ENCODE measurements around the gene INHBE.

DNA sequence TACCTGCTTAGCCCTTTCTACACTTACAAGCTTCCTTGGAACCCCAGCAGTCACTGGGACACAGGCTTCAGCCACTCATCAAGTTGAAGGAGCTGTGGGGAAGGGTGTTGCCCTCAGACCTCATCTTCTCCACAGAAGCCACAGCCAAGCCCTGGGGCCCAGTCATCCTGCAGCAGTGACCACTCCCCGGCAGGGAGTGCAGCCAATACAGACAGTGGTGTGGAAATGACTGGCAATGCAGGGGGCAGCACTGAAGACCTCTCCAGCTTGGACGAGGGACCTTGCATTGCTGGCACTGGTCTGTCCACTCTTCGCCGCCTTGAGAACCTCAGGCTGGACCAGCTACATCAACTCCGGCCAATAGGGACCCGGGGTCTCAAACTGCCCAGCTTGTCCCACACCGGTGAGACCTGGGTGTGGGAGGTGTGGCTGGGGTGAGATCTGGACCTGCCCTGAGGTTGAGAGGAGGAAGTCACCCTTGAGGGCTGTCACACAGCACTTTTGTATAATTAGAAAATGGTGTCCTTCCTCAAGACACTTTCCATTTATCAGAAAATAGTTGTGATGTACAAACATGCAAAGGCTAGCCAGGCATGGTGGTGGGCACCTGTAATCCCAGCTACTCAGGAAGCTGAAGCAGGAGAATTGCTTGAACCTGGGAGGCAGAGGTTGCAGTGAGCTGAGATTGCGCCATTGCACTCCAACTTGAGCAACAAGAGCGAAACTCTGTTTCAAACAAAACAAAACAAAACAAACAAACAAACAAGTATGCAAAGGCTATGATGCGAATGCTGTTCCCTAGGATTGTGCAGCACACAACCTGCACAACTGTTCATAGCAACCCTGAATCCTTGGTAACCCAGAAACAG lies 14.4 kb downstream of the INHBE start:
- TF ChIP-seq POLR2AphosphoS5 (IDR thresholded peaks at IDR 0.05; ENCODE audit: low read depth, low read length) (no peak), SIN3A (IDR thresholded peaks at IDR 0.05; ENCODE audit: borderline replicate concordance, insufficient read depth, low read length) (no peak)

Measured in PFSK-1 (cell line).